Measurements from ENCODE around the gene XCL1. TPM values are rescaled to one million over a fixed set of nuclear protein-coding genes. Genes with fewer than 3 reads are reported as not detected.

XCL1 gene
- not detected in 2 replicates for total RNA-seq

DNA sequence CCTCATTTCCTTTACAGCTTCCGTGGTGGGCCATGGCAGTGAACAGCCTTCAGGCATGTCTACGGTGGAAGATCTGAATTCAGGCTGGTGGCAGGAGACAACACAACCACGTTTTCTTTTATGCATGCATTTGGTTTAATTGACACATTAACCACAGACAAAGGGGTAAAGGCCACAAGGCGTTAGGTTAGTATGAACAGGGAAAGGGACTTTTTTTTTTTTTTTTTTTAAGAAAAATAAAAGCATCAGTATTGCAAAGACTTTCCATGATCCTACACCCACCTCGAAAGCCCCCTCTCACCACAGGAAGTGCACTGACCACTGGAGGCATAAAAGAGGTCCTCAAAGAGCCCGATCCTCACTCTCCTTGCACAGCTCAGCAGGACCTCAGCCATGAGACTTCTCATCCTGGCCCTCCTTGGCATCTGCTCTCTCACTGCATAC, at the start of gene XCL1:
XCL1 (plus strand) TSS at position 361 of the 444 bp plus-strand sequence; CDS start at position 394, 33 bp downstream.

DNA sequence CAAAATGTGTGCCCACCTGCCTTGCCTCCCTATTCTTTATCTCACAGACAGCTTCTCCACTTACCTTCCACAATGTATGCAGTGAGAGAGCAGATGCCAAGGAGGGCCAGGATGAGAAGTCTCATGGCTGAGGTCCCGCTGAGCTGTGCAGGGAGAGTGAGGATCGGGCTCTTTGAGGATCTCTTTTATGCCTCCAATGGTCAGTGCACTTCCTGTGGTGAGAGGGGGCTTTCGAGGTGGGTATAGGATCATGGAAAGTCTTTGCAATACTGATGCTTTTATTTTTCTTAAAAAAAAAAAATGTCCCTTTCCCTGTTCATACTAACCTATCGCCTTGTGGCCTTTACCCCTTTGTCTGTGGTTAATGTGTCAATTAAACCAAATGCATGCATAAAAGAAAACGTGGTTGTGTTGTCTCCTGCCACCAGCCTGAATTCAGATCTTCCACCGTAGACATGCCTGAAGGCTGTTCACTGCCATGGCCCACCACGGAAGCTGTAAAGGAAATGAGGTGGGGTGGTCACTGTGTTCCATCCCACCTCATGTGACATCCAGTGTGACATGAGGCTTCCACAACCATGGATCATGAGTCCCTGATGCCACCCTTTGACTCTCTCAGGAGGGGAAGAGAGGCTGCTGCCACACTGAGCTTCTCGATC, 32.4 kb upstream of the XCL1 start, which contains the start of gene XCL2:
XCL2 (minus strand) TSS at position 158 of the 659 bp plus-strand sequence; CDS start at position 125, 33 bp downstream.

Other genes starting within 250 kb of the XCL1 start
- gene XCL2, start 32.6 kb upstream of the XCL1 start, total RNA-seq, result not detected in 2 replicates
- gene DPT, start 152.6 kb downstream of the XCL1 start, total RNA-seq, result not detected in 2 replicates